Hematopoietic multipotent progenitor cell treated with erythropoietin and hydrocortisone succinate and interleukin-3 and kit ligand, for 17 days (in vitro differentiated cells): ENCODE measurements around the gene LZTS3.
"Not testable (repeated sequence)": the region's sequence is repeated elsewhere in the genome, so short reads cannot be mapped to it uniquely, and the experiment has no call there.

Experiments used
- DNase-seq: peaks from one replicate; pipeline ENCODE4 v3.0.0-alpha.2; 2015; ENCODE audit warnings: low spot score

LZTS3 gene

GRCh38 chr20:3192226-3193015 lies 19.1 kb upstream of the LZTS3 start:
- DNase-seq: no peak

GRCh38 chr20:3190681-3191111 lies 17.3 kb upstream of the LZTS3 start:
- DNase-seq: no peak

- DNase-seq: no peak
These were observed 16.3 kb upstream of the LZTS3 start for GRCh38 chr20:3189561-3190131.

GRCh38 chr20:3188823-3189413 lies 15.6 kb upstream of the LZTS3 start:
- no peak for DNase-seq

DNA sequence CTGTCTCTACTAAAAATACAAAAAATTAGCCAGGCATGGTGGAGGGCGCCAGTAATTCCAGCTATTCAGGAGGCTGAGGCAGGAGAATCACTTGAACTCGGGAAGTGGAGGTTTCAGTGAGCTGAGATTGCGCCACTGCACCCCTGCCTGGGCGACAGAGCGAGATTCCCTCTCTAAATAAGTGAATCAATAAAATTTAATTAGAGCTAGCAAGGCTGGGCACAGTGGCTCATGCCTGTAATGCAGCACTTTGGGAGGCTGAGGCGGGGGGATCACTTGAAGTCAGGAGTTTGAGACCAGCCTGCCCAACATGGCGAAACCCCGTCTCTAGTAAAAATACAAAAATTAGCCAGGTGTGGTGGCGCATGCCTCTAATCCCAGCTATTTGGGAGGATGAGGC lies 14.5 kb upstream of the LZTS3 start:
- not testable (repeated sequence) for DNase-seq

- DNase-seq: no peak
These were observed 10.7 kb upstream of the LZTS3 start for GRCh38 chr20:3183896-3184612.

DNA sequence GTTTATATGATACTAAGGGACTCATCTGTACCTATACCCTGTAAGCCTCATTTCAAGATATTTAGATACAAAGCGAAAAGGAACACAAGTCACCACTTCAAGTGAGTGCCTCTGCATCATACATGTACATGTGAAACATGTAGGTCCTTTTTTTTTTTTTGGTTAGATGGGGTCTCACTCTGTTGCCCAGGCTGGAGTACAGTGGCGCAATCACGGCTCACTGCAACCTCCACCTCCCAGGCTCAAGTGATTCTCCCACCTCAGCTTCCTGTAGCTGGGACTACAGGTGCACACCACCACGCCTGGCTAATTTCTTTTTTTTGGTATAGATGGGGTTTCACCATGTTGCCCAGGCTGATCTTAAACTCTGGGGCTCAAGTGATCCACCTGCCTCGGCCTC lies 9.1 kb upstream of the LZTS3 start:
- DNase-seq: not testable (repeated sequence)

GRCh38 chr20:3181270-3181669 lies 7.9 kb upstream of the LZTS3 start:
- DNase-seq: no peak

DNA sequence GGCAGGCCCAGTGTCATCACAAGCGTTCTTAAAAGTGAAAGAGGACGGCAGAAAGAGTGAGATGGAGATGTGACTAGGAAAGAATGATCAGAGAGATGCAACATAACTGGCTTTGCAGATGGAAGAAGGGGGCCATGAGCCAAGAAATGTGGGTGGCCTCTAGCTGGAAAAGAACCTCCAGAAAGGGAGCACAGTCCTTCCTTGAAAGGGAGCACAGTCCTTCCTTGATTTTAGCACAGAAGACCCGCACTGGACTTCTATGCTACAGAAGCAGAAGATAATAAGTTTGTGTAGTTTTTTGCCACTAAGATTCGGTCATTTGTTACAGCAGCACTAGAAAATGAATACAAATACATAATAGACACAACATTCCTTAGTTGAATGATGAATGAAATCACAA lies 7.0 kb upstream of the LZTS3 start:
- DNase-seq: no peak

GRCh38 chr20:3177746-3178485 lies 4.6 kb upstream of the LZTS3 start:
- no peak for DNase-seq

- no peak for DNase-seq
These were observed 1.9 kb upstream of the LZTS3 start for GRCh38 chr20:3175270-3175669.

DNA sequence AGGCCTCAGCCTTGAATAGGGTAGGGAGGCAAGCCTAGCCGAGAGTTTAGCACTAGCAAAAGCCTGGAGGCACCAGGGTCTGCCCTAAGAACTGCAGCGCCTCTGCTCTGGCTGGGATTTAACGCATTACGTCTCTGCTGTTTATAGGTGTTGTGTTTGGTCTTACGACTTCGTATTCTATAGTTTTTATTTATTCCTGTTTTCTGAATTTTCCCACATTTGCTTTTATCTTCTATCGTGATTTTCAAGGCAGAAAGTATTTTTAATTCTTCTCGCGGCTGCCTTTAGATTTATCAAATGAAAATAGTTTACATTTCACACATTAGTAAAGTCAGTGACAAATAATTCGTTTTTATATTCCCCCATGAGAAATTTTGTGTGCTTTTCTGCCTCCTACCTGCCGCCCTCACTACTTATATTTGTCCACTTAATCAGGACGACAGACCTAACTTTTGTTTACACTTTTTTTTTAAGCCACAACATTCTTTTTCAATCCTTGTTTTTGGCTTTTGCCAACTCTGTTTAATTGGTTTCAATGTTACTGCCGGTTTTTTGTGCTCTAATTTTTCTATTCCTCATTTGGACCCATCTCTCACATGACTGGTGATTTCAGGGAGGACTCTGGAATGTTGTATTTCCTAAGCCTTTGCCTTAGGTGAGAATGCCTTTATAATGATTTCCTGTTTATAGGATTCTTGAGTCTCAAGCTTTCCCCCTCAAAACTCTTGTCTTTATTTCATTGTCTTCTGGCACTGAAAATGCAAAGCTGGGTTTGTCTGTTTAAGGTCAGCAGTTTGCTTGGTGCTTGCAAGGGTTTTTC lies 1.3 kb upstream of the LZTS3 start:
- no peak for DNase-seq

DNA sequence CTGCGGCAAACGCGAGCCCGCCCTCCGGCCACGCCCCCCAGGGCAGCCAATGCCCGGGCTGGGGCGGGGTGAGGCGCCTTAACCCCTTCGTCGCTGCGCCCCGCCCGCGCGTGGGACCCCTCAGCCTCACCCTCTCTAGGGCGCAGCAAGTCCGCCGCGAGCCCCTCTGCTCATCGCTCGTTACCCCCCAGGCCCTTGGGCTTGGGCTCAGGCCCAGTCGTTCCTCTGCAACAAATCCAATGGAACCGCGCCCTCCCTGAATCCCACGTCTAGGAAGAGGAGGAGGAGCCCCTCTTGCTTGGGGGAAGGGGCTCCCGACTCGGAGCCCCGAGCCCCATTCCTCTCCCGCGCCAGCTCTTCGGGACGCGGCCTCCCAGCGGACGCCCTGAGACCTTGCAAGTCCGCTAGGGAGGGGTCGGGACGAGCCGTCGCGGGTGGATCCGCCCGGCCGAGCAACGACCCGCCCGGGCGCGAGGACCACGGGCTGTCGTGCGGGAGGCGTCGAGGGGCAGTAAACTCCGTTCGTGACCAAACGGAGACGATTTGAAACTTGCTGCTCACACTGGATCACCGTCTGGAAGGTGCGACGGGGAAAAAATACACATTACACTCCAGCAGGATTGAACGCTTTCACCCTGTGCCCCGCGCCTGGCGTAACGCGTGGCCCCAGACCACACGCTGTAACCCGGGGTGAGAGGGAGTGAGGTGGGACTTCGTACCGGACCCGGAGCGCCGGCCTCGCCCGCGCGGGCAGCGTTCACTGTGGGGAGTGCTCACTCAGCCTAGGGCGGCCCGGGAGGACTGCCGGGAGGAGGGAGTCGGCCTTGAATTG lies 477 bp upstream of the LZTS3 start:
- DNase-seq: peak; percentile 82

DNA sequence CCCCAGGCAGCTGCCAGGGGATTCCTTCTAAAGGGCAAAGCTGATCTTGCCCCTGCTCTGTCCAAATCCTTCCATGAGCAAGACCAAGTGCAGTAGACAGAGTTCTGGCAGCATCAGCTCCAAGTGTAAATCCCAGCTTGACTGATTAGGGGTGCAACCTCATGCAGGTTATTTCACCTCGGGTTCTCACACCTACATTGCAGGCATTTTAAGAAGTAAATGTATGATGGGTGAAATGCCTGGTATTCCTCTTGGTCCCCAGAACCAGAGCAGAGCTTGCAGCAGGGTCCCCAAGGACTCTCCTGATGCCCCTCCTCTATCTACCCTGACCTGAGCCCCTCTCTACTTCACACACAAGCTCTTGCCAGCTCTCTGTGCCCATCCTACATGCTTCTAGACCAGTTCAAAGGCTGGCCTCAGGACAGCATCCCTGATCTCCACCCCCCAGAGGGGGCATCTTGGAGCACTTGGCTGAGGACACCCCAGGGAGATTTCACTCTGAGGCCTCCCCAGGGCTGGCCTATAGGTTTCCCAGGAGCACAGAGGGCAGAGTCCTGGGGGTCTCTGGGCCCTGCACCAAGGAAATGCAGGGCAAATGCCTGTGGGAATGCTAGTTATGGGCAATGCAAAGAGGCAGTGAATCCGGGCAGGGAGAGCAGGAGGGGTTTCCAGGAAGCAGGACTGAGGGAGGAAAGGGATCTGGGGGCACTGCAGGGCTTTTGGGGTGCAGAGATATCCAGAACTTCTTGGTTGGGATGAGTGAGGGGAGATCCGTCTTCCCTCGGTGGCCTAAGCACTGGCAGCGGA lies 1.0 kb downstream of the LZTS3 start:
- no peak for DNase-seq

- no peak for DNase-seq
These were observed 1.8 kb downstream of the LZTS3 start for GRCh38 chr20:3171391-3172125.

GRCh38 chr20:3168829-3169590 lies 4.3 kb downstream of the LZTS3 start:
- no peak for DNase-seq

DNA sequence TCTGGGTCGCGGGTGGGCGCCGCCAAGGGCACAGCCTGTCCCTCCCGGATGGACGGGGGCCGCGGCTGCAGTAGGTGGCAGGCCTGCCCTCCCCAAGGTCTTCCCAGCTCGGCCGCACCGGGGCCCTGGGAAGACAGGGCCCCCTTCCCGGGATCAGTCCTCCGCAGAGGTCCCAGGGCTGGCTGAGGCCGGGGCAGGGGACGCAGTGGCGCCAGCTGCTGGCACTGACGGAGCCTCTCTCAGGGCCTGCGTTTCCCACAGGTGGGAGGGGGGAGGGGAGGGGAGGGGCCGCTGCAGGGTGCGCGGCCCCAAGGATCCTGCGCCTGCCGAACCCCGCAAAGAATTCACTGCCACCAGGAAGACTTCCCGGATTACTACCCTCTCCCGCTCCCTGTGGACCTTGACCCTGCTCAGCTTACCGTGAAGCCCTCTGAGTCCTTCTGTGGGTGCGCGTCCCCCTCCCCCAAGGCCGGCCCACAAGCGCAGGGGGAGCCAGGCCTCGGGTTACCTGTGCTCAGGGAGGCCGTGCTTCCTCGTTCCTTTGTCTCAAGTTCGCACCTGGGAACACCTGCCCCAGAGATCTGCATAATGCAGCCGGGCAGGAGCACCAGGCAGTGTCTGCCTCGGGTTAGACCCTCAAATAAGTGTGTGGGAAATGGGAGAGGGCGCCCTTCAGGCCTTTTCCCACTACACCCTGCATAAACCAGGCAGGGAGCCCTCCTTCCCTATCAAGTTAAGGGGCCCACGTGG lies 5.1 kb downstream of the LZTS3 start:
- DNase-seq: no peak
